Pancreas (tissue), 10 donors: ENCODE data around the gene DDX10. TPM values are rescaled to one million over a fixed set of nuclear protein-coding genes. Genes with fewer than 3 reads are reported as not detected.
"Not testable (repeated sequence)": the region's sequence is repeated elsewhere in the genome, so short reads cannot be mapped to it uniquely, and the experiment has no call there.

ENCODE experiments used
- ATAC-seq, 4 donors: fragments of 200-7000 bp; cut with Tn5 transposase; one replicate each; pipeline versions ENCODE4 v1.8.0 to v1.9.1; 2020; ENCODE audit warnings: mild to moderate bottlenecking in 4 of 4, moderate library complexity in 4 of 4
- DNase-seq, 6 donors: peaks; one replicate each; pipeline ENCODE4 v3.0.0-alpha.2; 2020
- FAIRE-seq: peaks from 2 replicates; lab custom pipeline; 2012; peaks lifted over from hg19 to GRCh38; lab: Jason Lieb, UNC
- H3K27ac ChIP-seq, 4 donors: fragments of 200-600 bp; sonication (generic); 1 replicate in 3 of 4; 2 replicates in 1 of 4; pipeline versions ENCODE4 v1.5.0 to v1.8.0; 2020
- H3K27me3 ChIP-seq, 4 donors: fragments of 200-600 bp; one replicate each; pipeline ENCODE4 v1.8.0; 2021
- H3K36me3 ChIP-seq, 3 donors: fragments of 200-600 bp; sonication (generic) in 1 of 3; one replicate each; pipeline versions ENCODE4 v1.5.0 to v1.8.0; 2020 to 2021
- H3K4me1 ChIP-seq, 3 donors: fragments of 200-600 bp; one replicate each; pipeline ENCODE4 v1.8.0; 2021
- H3K4me3 ChIP-seq, 4 donors: fragments of 200-600 bp; sonication (generic) in 2 of 4; one replicate each; pipeline versions ENCODE4 v1.5.0 to v1.8.0; 2020 to 2021
- H3K9me3 ChIP-seq, 4 donors: fragments of 200-600 bp; one replicate each; pipeline ENCODE4 v1.8.0; 2021
- CTCF ChIP-seq, 4 donors: fragments of 200-600 bp; sonication (generic) in 3 of 4; IDR thresholded peaks; one replicate each; pipeline versions ENCODE4 v1.5.0 to v1.8.0; 2021; ENCODE audit warnings: antibody characterized with exemption in 4 of 4
- WGBS, 2 donors: extraction: QIAGEN DNeasy Blood & Tissue Kit; methylation state at CpG; one replicate each; pipeline ENCODE4 v1.1.7; 2013; 5-methylcytosine and 5-hydroxymethylcytosine counted together
- intact Hi-C, 3 donors: fragments of 100-400 bp; cut with DNase I; formaldehyde crosslinking; loops; one replicate each; pipeline versions ENCODE4 v1.11.1 to v1.14.2; 2022
- polyA plus RNA-seq, 2 donors: library from polyadenylated mRNA; stranded (reverse); fragments of 200-250 nt; gene quantifications; one replicate each; pipeline ENCODE4 v1.2.3, GENCODE V29; 2013
- total RNA-seq, 6 donors: library from RNA; stranded (reverse); fragmentation: NEBNext Ultra II Directional in 4 of 6; extraction: Animal tissue kit (Norgen Biotek cat#: 25700) in 4 of 6; gene quantifications; one replicate each; pipeline versions ENCODE4 v1.2.1 to v1.2.4, GENCODE V29; 2021 to 2023
- donor health status: healthy with polysubstance abuse.
- donor health status: DM: no; HTN: no; CAD: no; lungs with moderate emphysema.
- donor health status: DM: no; HTN: no; CAD: no.
- donor health status: control.
- donor health status: control.
- donor health status: Bipolar disorder and iron deficiency.
- donor health status: DM: yes; HTN: yes; CAD: no.
- donor health status: DM: no; HTN: no; CAD: no.
- donor health status: DM: no; HTN: no; CAD: no.
- donor health status: DM: yes; HTN: yes; CAD: no.

The DDX10 gene
- total and polyA plus RNA-seq, 8 donors = 10.9 to 18.4 (median 16.5) TPM

GRCh38 chr11:108639146-108639545 lies 25.7 kb upstream of the DDX10 start:
- Histone ChIP-seq H3K9me3 (no peaks in the 10 kb centered on the region), H3K27me3 (no peaks in the 10 kb centered on the region), H3K4me1 (no peaks in the 10 kb centered on the region), H3K27ac (no peak overlapping the region), H3K4me3 (no peak overlapping the region), H3K36me3 (no peaks in the 10 kb centered on the region)
- ATAC-seq (no peak), DNase-seq (no peak), FAIRE-seq (no peak)
- TF ChIP-seq CTCF (IDR thresholded peaks at IDR 0.05) = no peak
- intact Hi-C loops = no loop called here
- WGBS, 2 donors = 95 to 100% methylated on average over 1 of the region's 1 CpG

GRCh38 chr11:108641752-108642151 lies 23.1 kb upstream of the DDX10 start:
- H3K9me3 ChIP-seq, H3K36me3 ChIP-seq, FAIRE-seq, DNase-seq, H3K4me1 ChIP-seq, H3K4me3 ChIP-seq, ATAC-seq, intact Hi-C loops, H3K27me3 ChIP-seq, H3K27ac ChIP-seq: not testable (repeated sequence)
- WGBS, 2 donors = 83 to 95% methylated on average over 1 of the region's 1 CpG

- no peak for FAIRE-seq
- Histone ChIP-seq H3K27me3 (no peaks in the 10 kb centered on the region), H3K4me3 (no peak overlapping the region), H3K9me3 (no peaks in the 10 kb centered on the region), H3K4me1 (peaks cover 0 to 6% (median 2%) of the 10 kb centered on the region in 3 donors), H3K36me3 (no peaks in the 10 kb centered on the region), H3K27ac (no peak overlapping the region)
- 36 to 42% methylated on average over 1 of the region's 1 CpG for WGBS, 2 donors
- TF ChIP-seq CTCF (IDR thresholded peaks at IDR 0.05) = no peak
- no peak for ATAC-seq
- intact Hi-C loops = no loop called here
- DNase-seq = no peak
Observed at GRCh38 chr11:108643974-108644373, 20.9 kb upstream of the DDX10 start.

- intact Hi-C loops = no loop called here
- TF ChIP-seq CTCF (IDR thresholded peaks at IDR 0.05) = no peak
- no peak for FAIRE-seq
- H3K27me3 ChIP-seq = no peaks in the 10 kb centered on the region
- H3K27ac ChIP-seq = no peak overlapping the region
- ATAC-seq = no peak
- no peak for DNase-seq
- 65 to 67% methylated on average over 2 of the region's 2 CpGs for WGBS, 2 donors
- no peaks in the 10 kb centered on the region for H3K36me3 ChIP-seq
- H3K9me3 ChIP-seq = no peaks in the 10 kb centered on the region
- H3K4me1 ChIP-seq = peaks cover 0 to 6% (median 2%) of the 10 kb centered on the region in 3 donors
- H3K4me3 ChIP-seq = no peak overlapping the region
Observed at GRCh38 chr11:108645970-108646369, 18.9 kb upstream of the DDX10 start.

- WGBS, 2 donors = 77% methylated on average over 3 of the region's 3 CpGs
- Histone ChIP-seq H3K27ac (peak overlapping the region in 3 of 4 donors; percentile 15 to 66 (median 46)), H3K4me3 (no peak overlapping the region), H3K9me3 (no peaks in the 10 kb centered on the region), H3K27me3 (no peaks in the 10 kb centered on the region), H3K36me3 (no peaks in the 10 kb centered on the region), H3K4me1 (peaks cover 0 to 6% (median 2%) of the 10 kb centered on the region in 3 donors)
- TF ChIP-seq CTCF (IDR thresholded peaks at IDR 0.05) = no peak
- DNase-seq (no peak), FAIRE-seq (no peak), ATAC-seq (peak in 1 of 4 donors; percentile 9)
- intact Hi-C loops = no loop called here
Observed at GRCh38 chr11:108647387-108647700, 17.5 kb upstream of the DDX10 start.
